ENCODE data around the gene MSX2.

Gene MSX2

GRCh38 chr5:174773371-174773770 lies 49.0 kb downstream of the MSX2 start:
- FAIRE-seq (no peak), DNase-seq (ENCODE audit: low spot score) (no peak)

GRCh38 chr5:174775081-174775480 lies 50.7 kb downstream of the MSX2 start:
- no peak for DNase-seq (ENCODE audit: low spot score)
- no peak for FAIRE-seq

GRCh38 chr5:174777111-174777510 lies 52.7 kb downstream of the MSX2 start:
- DNase-seq (ENCODE audit: low spot score) (no peak), FAIRE-seq (no peak)

- DNase-seq (ENCODE audit: low spot score) (no peak), FAIRE-seq (no peak)
These were observed 53.2 kb downstream of the MSX2 start for GRCh38 chr5:174777583-174777982.
